ENCODE data around the gene BRD7.

The BRD7 gene

DNA sequence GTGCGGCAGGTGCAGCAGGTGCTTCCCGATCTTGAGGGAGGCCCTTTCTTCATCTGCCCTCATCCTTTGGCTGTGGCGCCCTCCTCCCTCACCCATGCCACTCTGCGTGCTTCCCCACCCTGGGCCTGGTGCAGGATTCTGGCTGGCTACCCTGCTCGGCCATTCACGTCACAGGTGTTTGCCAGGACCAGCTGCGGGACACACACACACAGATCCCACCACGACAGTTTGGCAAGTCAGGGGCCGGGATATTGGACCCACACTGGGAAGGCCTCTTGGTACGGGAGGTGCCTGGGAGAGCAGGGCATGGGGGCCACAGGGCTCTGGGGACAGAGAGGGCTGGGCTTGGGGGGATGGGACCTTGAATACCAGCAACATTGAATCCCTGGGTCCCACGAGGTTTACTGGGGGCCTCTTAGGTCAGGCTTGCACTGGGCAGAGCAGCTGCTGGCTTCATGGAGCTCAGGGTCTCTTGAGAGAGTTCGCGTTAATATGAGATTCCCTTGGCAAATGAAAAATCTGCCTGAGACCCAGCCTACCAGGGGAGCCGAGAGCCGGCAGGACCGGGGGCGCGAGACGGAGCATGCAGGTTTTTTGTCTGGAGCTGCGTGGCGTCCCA, 87.3 kb downstream of the BRD7 start:
- H3K4me3 ChIP-seq (ENCODE audit: low read depth, low read length) = no peak overlapping the region
- TF ChIP-seq CTCF (IDR thresholded peaks at IDR 0.05; ENCODE audit: control insufficient read depth, extremely low read depth, insufficient read depth) = no peak
- DNase-seq (ENCODE audit: low read depth) = no peak

- no peak for TF ChIP-seq CTCF (IDR thresholded peaks at IDR 0.05; ENCODE audit: control insufficient read depth, extremely low read depth, insufficient read depth)
- no peak overlapping the region for H3K4me3 ChIP-seq (ENCODE audit: low read depth, low read length)
- no peak for DNase-seq (ENCODE audit: low read depth)
These were observed 87.9 kb downstream of the BRD7 start for GRCh38 chr16:50280932-50281331.

DNA sequence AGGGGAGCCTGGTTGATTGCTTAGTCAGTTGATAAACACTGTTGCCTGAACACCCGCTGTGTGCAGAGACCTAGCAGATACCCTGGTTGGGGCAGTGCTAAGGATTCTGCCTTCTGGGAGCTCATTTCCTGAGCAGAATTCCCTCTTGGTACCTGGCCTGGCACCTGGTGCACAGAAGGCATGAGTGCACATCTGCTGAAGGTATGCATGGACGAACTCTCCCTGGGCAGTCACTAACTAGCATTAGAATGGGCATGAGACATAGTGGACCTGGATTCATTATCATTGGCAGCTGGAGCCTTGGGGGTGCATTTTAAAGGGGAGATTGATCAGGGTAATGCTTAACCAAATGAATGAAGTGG, 89.3 kb downstream of the BRD7 start:
- H3K4me3 ChIP-seq (ENCODE audit: low read depth, low read length) = no peak overlapping the region
- no peak for DNase-seq (ENCODE audit: low read depth)
- TF ChIP-seq CTCF (IDR thresholded peaks at IDR 0.05; ENCODE audit: control insufficient read depth, extremely low read depth, insufficient read depth) = no peak

DNA sequence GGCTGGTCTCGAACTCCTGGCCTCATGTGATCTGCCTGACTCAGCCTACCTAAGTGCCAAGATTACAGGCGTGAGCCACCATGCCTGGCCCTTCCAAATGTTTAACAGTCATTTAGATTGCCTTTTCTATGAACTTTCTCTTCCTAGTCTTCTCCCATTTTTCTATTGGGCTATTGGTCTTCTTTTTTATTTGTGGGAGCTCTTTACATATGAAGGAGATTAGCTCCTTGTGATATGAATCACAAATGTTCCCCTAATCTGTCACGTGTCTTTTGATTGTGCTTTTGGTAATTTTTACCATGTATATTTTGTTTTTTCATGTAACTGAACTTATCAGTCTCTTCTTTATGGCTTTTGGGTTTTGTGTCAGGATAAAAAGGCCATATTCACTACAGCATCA, 90.5 kb downstream of the BRD7 start:
- no peak for TF ChIP-seq CTCF (IDR thresholded peaks at IDR 0.05; ENCODE audit: control insufficient read depth, extremely low read depth, insufficient read depth)
- no peak for DNase-seq (ENCODE audit: low read depth)
- H3K4me3 ChIP-seq (ENCODE audit: low read depth, low read length) = no peak overlapping the region

- no peak overlapping the region for H3K4me3 ChIP-seq (ENCODE audit: low read depth, low read length)
- no peak for DNase-seq (ENCODE audit: low read depth)
- TF ChIP-seq CTCF (IDR thresholded peaks at IDR 0.05; ENCODE audit: control insufficient read depth, extremely low read depth, insufficient read depth) = no peak
These were observed 91.8 kb downstream of the BRD7 start for GRCh38 chr16:50276801-50277555.

DNA sequence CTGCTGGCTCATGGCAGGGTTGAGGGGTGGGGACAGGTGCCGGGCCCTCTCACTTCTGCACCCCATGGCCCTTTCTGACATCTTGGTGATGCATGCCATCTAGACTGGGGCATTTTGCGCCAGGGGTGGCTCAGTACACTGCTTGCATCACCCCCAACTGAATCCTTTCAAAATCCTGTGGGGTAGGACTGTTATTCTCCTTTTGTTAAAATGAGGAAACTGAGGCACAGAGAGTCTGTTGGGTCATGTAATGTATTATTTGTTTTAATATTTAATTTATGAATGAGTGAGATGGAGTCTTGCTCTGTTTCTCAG, 92.5 kb downstream of the BRD7 start:
- no peak for DNase-seq (ENCODE audit: low read depth)
- H3K4me3 ChIP-seq (ENCODE audit: low read depth, low read length) = no peak overlapping the region
- TF ChIP-seq CTCF (IDR thresholded peaks at IDR 0.05; ENCODE audit: control insufficient read depth, extremely low read depth, insufficient read depth) = no peak

Data from LNCaP clone FGC (cell line).